Upper lobe of left lung (tissue), 4 donors: ENCODE results near the gene CFAP251.
"Not testable (repeated sequence)": the region's sequence is repeated elsewhere in the genome, so short reads cannot be mapped to it uniquely, and the experiment has no call there.

Source experiments
- CTCF ChIP-seq, 6 experiments: fragments of 450-650 bp in 4 of 6; fragments of 200-600 bp in 2 of 6; sonication (generic) in 2 of 6; IDR thresholded peaks; one replicate each; pipeline ENCODE4 v1.5.1; 2016 to 2019; ENCODE audit warnings: antibody characterized with exemption in 6 of 6
- POLR2AphosphoS5 ChIP-seq, 2 donors: sonication (generic); formaldehyde crosslinking; IDR thresholded peaks; one replicate each; pipeline ENCODE4 v1.5.1; 2017; ENCODE audit warnings: antibody characterized with exemption in 2 of 2

- not testable (repeated sequence) for TF ChIP-seq CTCF, POLR2AphosphoS5 (IDR thresholded peaks at IDR 0.05)
These were observed 11.2 kb downstream of the CFAP251 start for GRCh38 chr12:121929545-121929944.
